Measurements from ENCODE around the gene SDR42E1.

The SDR42E1 gene

GRCh38 chr16:81940781-81941560 is 70.3 kb downstream of the SDR42E1 start:
- no peaks in the 10 kb centered on the region for H3F3A ChIP-seq (ENCODE audit: insufficient read depth, low read length)
- no peak for DNase-seq
- H3K9me2 ChIP-seq (replicated peaks; ENCODE audit: insufficient read depth, low read length) = no peaks in the 10 kb centered on the region
- TF ChIP-seq CTCF (IDR thresholded peaks at IDR 0.05; ENCODE audit: low read length) (peak; percentile 28), EZH2 (optimal IDR thresholded peaks at IDR 0.05; ENCODE audit: low read depth, low read length) (no peak), EZH2phosphoT487 (IDR thresholded peaks at IDR 0.05; ENCODE audit: low read length) (no peak)
- H3K36me3 ChIP-seq (replicated peaks; ENCODE audit: insufficient read depth, low read length) = no peaks in the 10 kb centered on the region
- no peaks in the 10 kb centered on the region for H4K20me1 ChIP-seq (ENCODE audit: insufficient read depth, low read length)
- no peak overlapping the region for H3K27ac ChIP-seq (ENCODE audit: low read length)
- no peaks in the 10 kb centered on the region for H3K9me3 ChIP-seq (replicated peaks; ENCODE audit: insufficient read depth, low read length)
- no peak overlapping the region for H3K9ac ChIP-seq (ENCODE audit: low read length)
- no peaks in the 10 kb centered on the region for H3K4me1 ChIP-seq (ENCODE audit: low read length)
- no peaks in the 10 kb centered on the region for H3K79me2 ChIP-seq (ENCODE audit: low read length)
- H3K27me3 ChIP-seq (replicated peaks; ENCODE audit: insufficient read depth, low read length) = no peaks in the 10 kb centered on the region
- H2AFZ ChIP-seq (ENCODE audit: low read length) = no peak overlapping the region
- H3K4me2 ChIP-seq (ENCODE audit: low read depth, low read length) = no peak overlapping the region
- no peak overlapping the region for H3K4me3 ChIP-seq (ENCODE audit: low read length)

GRCh38 chr16:81939164-81940056 is 71.9 kb downstream of the SDR42E1 start:
- no peak for TF ChIP-seq EZH2phosphoT487 (IDR thresholded peaks at IDR 0.05; ENCODE audit: low read length)
- TF ChIP-seq CTCF (IDR thresholded peaks at IDR 0.05; ENCODE audit: low read length) = no peak
- no peak for TF ChIP-seq EZH2 (optimal IDR thresholded peaks at IDR 0.05; ENCODE audit: low read depth, low read length)
- no peaks in the 10 kb centered on the region for H3K9me2 ChIP-seq (replicated peaks; ENCODE audit: insufficient read depth, low read length)
- H3K4me1 ChIP-seq (ENCODE audit: low read length) = no peaks in the 10 kb centered on the region
- no peaks in the 10 kb centered on the region for H3K79me2 ChIP-seq (ENCODE audit: low read length)
- no peaks in the 10 kb centered on the region for H3K36me3 ChIP-seq (replicated peaks; ENCODE audit: insufficient read depth, low read length)
- H3K27me3 ChIP-seq (replicated peaks; ENCODE audit: insufficient read depth, low read length) = no peaks in the 10 kb centered on the region
- no peak overlapping the region for H3K9ac ChIP-seq (ENCODE audit: low read length)
- H3K9me3 ChIP-seq (replicated peaks; ENCODE audit: insufficient read depth, low read length) = no peaks in the 10 kb centered on the region
- no peak overlapping the region for H3K27ac ChIP-seq (ENCODE audit: low read length)
- DNase-seq = no peak
- H3K4me2 ChIP-seq (ENCODE audit: low read depth, low read length) = no peak overlapping the region
- no peak overlapping the region for H3K4me3 ChIP-seq (ENCODE audit: low read length)
- no peaks in the 10 kb centered on the region for H3F3A ChIP-seq (ENCODE audit: insufficient read depth, low read length)
- H4K20me1 ChIP-seq (ENCODE audit: insufficient read depth, low read length) = no peaks in the 10 kb centered on the region
- H2AFZ ChIP-seq (ENCODE audit: low read length) = no peak overlapping the region
